ENCODE results near the gene ST6GAL1. TPM values are rescaled to one million over a fixed set of nuclear protein-coding genes. Genes with fewer than 3 reads are reported as not detected.

The ST6GAL1 gene
- total and polyA plus RNA-seq, 2 of the 13 experiments (the other 11 are each of a cell fraction or from before 2014, with no cell fraction given) = 79.9 to 164 TPM

DNA sequence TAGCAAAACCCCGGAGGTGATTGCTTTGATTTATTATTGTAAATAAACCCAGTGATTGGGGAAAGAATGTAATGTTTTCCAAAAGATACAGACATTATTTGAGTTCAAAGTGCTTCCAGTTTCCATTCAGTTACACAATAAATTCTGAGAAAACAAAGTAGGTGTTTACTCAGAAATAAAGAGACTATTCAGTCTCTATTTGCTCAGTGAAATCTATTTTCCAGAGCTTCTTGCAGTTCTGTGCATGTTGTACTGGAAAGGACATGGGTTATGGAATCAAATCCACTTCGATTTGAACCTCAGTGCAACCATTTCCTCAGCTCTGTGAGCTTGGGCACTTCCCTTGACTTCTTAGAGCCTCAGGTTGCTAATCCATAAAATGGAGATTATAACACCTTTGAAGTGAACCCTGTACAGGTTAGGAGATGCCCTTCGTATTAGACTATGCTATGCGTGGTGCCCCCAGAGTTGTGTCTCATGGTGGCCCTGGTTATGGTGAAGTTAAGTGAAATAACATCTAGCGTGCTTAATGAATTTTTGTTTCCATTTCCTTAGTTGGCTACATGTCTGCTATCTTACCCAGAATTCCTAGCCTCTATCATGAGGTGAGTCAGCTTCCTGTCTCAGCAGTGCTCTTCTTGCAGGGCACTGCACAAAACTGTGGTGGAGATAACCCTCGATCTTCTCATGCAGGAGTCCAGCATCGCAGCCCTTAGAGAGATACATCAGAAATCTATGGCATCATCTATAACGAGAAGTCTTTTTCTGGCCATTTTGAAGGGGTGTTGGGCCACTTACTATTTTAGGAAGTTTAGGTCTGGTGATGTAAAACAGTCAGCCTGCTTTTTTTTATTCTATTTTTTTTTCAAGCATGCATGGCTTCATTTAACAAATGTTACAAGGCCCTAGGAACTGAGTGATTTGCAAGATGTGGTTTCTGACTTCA, 111.3 kb downstream of the ST6GAL1 start (continued):
- TF ChIP-seq TCF7 (IDR thresholded peaks at IDR 0.05; ENCODE audit: low read depth) (peak; percentile 79), ZNF749 (CRISPR knock-in tag; IDR thresholded peaks at IDR 0.05; ENCODE audit: borderline replicate concordance) (peak; percentile 68; the same call in 1 of the 2 replicates), ZFP82 (CRISPR knock-in tag; IDR thresholded peaks at IDR 0.05; ENCODE audit: borderline replicate concordance) (peak; percentile 54; the same call in 1 of the 2 replicates), NKX3-1 (CRISPR knock-in tag; IDR thresholded peaks at IDR 0.05) (peak; percentile 42; the same call in 1 of the 2 replicates), ZNF431 (CRISPR knock-in tag; IDR thresholded peaks at IDR 0.05; ENCODE audit: borderline replicate concordance, low read depth) (peak; percentile 8; the same call in 1 of the 2 replicates), ISX (CRISPR knock-in tag; conservative IDR thresholded peaks at IDR 0.05) (no peak), ZNF44 (CRISPR knock-in tag; IDR thresholded peaks at IDR 0.05) (peak; percentile 59; the same call in 1 of the 2 replicates), ELF4 (CRISPR knock-in tag; IDR thresholded peaks at IDR 0.05; ENCODE audit: borderline replicate concordance) (no peak), ZNF792 (CRISPR knock-in tag; IDR thresholded peaks at IDR 0.05) (peak; percentile 57; the same call in 1 of the 2 replicates), JUND (CRISPR knock-in tag; IDR thresholded peaks at IDR 0.05) (peak; percentile 77), GATAD1 (CRISPR knock-in tag; IDR thresholded peaks at IDR 0.05) (peak; percentile 40; the same call in 1 of the 2 replicates), ZNF850 (CRISPR knock-in tag; conservative IDR thresholded peaks at IDR 0.05) (no peak), PITX1 (CRISPR knock-in tag; IDR thresholded peaks at IDR 0.05) (peak; percentile 73; the same call in 1 of the 2 replicates), ZBTB3 (CRISPR knock-in tag; IDR thresholded peaks at IDR 0.05; ENCODE audit: borderline replicate concordance, low read depth) (no peak), RXRB (CRISPR knock-in tag; IDR thresholded peaks at IDR 0.05; ENCODE audit: borderline replicate concordance) (peak; percentile 89), CREM (IDR thresholded peaks at IDR 0.05) (peak; percentile 93), CREM (CRISPR knock-in tag; IDR thresholded peaks at IDR 0.05) (no peak), YY1 (IDR thresholded peaks at IDR 0.05; ENCODE audit: insufficient read depth, insufficient replicate concordance, low read depth, low read length) (no peak)
- TF ChIP-seq, protein P1, sequence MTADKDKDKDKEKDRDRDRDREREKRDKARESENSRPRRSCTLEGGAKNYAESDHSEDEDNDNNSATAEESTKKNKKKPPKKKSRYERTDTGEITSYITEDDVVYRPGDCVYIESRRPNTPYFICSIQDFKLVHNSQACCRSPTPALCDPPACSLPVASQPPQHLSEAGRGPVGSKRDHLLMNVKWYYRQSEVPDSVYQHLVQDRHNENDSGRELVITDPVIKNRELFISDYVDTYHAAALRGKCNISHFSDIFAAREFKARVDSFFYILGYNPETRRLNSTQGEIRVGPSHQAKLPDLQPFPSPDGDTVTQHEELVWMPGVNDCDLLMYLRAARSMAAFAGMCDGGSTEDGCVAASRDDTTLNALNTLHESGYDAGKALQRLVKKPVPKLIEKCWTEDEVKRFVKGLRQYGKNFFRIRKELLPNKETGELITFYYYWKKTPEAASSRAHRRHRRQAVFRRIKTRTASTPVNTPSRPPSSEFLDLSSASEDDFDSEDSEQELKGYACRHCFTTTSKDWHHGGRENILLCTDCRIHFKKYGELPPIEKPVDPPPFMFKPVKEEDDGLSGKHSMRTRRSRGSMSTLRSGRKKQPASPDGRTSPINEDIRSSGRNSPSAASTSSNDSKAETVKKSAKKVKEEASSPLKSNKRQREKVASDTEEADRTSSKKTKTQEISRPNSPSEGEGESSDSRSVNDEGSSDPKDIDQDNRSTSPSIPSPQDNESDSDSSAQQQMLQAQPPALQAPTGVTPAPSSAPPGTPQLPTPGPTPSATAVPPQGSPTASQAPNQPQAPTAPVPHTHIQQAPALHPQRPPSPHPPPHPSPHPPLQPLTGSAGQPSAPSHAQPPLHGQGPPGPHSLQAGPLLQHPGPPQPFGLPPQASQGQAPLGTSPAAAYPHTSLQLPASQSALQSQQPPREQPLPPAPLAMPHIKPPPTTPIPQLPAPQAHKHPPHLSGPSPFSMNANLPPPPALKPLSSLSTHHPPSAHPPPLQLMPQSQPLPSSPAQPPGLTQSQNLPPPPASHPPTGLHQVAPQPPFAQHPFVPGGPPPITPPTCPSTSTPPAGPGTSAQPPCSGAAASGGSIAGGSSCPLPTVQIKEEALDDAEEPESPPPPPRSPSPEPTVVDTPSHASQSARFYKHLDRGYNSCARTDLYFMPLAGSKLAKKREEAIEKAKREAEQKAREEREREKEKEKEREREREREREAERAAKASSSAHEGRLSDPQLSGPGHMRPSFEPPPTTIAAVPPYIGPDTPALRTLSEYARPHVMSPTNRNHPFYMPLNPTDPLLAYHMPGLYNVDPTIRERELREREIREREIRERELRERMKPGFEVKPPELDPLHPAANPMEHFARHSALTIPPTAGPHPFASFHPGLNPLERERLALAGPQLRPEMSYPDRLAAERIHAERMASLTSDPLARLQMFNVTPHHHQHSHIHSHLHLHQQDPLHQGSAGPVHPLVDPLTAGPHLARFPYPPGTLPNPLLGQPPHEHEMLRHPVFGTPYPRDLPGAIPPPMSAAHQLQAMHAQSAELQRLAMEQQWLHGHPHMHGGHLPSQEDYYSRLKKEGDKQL (CRISPR knock-in tag; IDR thresholded peaks at IDR 0.05; ENCODE audit: low read depth) = peak; percentile 90; the same call in 1 of the 2 replicates
- TF ChIP-seq, protein P2, sequence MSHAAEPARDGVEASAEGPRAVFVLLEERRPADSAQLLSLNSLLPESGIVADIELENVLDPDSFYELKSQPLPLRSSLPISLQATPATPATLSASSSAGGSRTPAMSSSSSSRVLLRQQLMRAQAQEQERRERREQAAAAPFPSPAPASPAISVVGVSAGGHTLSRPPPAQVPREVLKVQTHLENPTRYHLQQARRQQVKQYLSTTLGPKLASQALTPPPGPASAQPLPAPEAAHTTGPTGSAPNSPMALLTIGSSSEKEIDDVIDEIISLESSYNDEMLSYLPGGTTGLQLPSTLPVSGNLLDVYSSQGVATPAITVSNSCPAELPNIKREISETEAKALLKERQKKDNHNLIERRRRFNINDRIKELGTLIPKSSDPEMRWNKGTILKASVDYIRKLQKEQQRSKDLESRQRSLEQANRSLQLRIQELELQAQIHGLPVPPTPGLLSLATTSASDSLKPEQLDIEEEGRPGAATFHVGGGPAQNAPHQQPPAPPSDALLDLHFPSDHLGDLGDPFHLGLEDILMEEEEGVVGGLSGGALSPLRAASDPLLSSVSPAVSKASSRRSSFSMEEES (CRISPR knock-in tag; IDR thresholded peaks at IDR 0.05) = peak; percentile 55; the same call in 1 of the 2 replicates
- TF ChIP-seq, protein P3, sequence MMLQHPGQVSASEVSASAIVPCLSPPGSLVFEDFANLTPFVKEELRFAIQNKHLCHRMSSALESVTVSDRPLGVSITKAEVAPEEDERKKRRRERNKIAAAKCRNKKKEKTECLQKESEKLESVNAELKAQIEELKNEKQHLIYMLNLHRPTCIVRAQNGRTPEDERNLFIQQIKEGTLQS (CRISPR knock-in tag; IDR thresholded peaks at IDR 0.05) = peak; percentile 66; the same call in 1 of the 2 replicates
- TF ChIP-seq, protein P4, sequence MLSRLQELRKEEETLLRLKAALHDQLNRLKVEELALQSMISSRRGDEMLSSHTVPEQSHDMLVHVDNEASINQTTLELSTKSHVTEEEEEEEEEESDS (CRISPR knock-in tag; IDR thresholded peaks at IDR 0.05; ENCODE audit: borderline replicate concordance) = 0 out of 2 replicates have a peak, but pooled peaks have one; percentile 35

All from HepG2 (cell line).